ENCODE results near the gene GREM2. TPM values are rescaled to one million over a fixed set of nuclear protein-coding genes. Genes with fewer than 3 reads are reported as not detected.

Gene GREM2
- total and polyA plus RNA-seq, 2 of the 4 experiments (the other 2 are of a cell fraction) = 3.0 to 14.2 TPM

GRCh38 chr1:240597153-240597745 is 14.7 kb downstream of the GREM2 start (continued):
- no peak for TF ChIP-seq NFE2L2 (IDR thresholded peaks at IDR 0.05; ENCODE audit: low read depth, low read length)

GRCh38 chr1:240595476-240595875 is 16.5 kb downstream of the GREM2 start:
- Histone ChIP-seq H3K23ac (ENCODE audit: low read depth, low read length) (no peak overlapping the region), H3K4me3 (ENCODE audit: insufficient read depth, low read depth, low read length) (no peak overlapping the region), H3K36me3 (ENCODE audit: control insufficient read depth, insufficient read depth, low read length) (no peaks in the 10 kb centered on the region; the same call in 1 of the 2 replicates), H3K27ac (ENCODE audit: insufficient read depth, low read length) (no peak overlapping the region), H3K79me1 (ENCODE audit: low read depth in 1 of 2, low read length in 2 of 2) (peaks cover 14 to 39% of the 10 kb centered on the region in 2 experiments), H4K20me1 (ENCODE audit: insufficient read depth, low read length) (no peaks in the 10 kb centered on the region), H3K9me3 (ENCODE audit: control insufficient read depth, insufficient read depth, low read length) (no peaks in the 10 kb centered on the region), H3K4me1 (ENCODE audit: control insufficient read depth, insufficient read depth, low read length) (peaks cover 7% of the 10 kb centered on the region; the same call in 1 of the 2 replicates), H4K5ac (ENCODE audit: low read depth, low read length) (no peak overlapping the region), H3K4me2 (ENCODE audit: low read depth, low read length) (no peak overlapping the region), H4K8ac (ENCODE audit: low read depth in 2 of 2, low read length in 2 of 2) (no peak overlapping the region), H2BK15ac (ENCODE audit: low read depth, low read length) (no peak overlapping the region), H2BK120ac (ENCODE audit: low read depth, low read length) (no peak overlapping the region), H3K18ac (ENCODE audit: low read depth, low read length) (no peak overlapping the region), H2BK20ac (ENCODE audit: low read depth, low read length) (no peak overlapping the region), H3K56ac (ENCODE audit: extremely low read depth, insufficient read depth, low read length) (no peak overlapping the region), H3K14ac (replicated peaks; ENCODE audit: low read depth, low read length) (no peak overlapping the region), H3K27me3 (ENCODE audit: control insufficient read depth, insufficient read depth, low read length) (no peaks in the 10 kb centered on the region), H3K4ac (ENCODE audit: low read depth, low read length) (no peak overlapping the region), H4K91ac (ENCODE audit: insufficient read depth, low read depth, low read length) (no peak overlapping the region), H3K9me1 (ENCODE audit: insufficient read depth, low read length) (peaks cover 5% of the 10 kb centered on the region; the same call in 1 of the 2 replicates), H2AK5ac (ENCODE audit: low read depth, low read length) (no peak overlapping the region), H2AK9ac (replicated peaks; ENCODE audit: low read depth, low read length, poor library complexity) (no peak overlapping the region), H3K9ac (ENCODE audit: low read depth, low read length) (no peak overlapping the region), H2BK5ac (ENCODE audit: low read depth, low read length, poor library complexity, severe bottlenecking) (no peak overlapping the region), H2AFZ (replicated peaks; ENCODE audit: low read length, poor library complexity) (no peak overlapping the region)
- in situ Hi-C loops (cut with MboI; ENCODE audit: low sequenced_read_pairs) (loop anchor here (10.0 kb wide), 1 partner anchor 401 kb away; no protein-coding TSS in a partner anchor), intact Hi-C loops (cut with micrococcal nuclease) (no loop called here), dilution Hi-C loops (cut with HindIII; ENCODE audit: low sequenced_read_pairs, unreplicated experiment) (no loop called here)
- ChIA-PET POLR2A (ENCODE audit: unreplicated experiment) (no interaction called here), CTCF (interaction anchor here (0.6 kb wide), 1 partner anchor 203 kb away, joined by 3 read pairs; no protein-coding TSS in a partner anchor)
- no peak for TF ChIP-seq BHLHE40 (IDR thresholded peaks at IDR 0.05; ENCODE audit: low read depth, low read length)
- WGBS, 2 experiments (ENCODE audit: extremely low coverage in 2 of 2, insufficient read length in 1 of 2) = 100% methylated on average over 1 of the region's 2 CpGs; no CpG with 5 or more reads in 1 of the 2 experiments
- DNase-seq (no peak), ATAC-seq (ENCODE audit: low read depth) (no peak)
- no TSS peak for BruUV-seq (replicated peaks)

Measured in IMR-90 (cell line).